Endothelial cell (in vitro differentiated cells): ENCODE results near the gene CENPX. TPM values are rescaled to one million over a fixed set of nuclear protein-coding genes. Genes with fewer than 3 reads are reported as not detected.

Experiments
- DNase-seq: peaks from one replicate; pipeline ENCODE4 v3.0.0; 2021; ENCODE audit warnings: low spot score
- H3K27ac Mint-ChIP-seq: one replicate; pipeline ENCODE4 v1.8.0; 2021; ENCODE audit warnings: mixed read lengths, inconsistent platforms; ENCODE audit not compliant: unreplicated experiment
- H3K27me3 Mint-ChIP-seq: one replicate; pipeline ENCODE4 v1.8.0; 2021; ENCODE audit warnings: mild to moderate bottlenecking, moderate library complexity, mixed read lengths, inconsistent platforms; ENCODE audit not compliant: unreplicated experiment
- H3K36me3 Mint-ChIP-seq: one replicate; pipeline ENCODE4 v1.8.0; 2021; ENCODE audit warnings: mild to moderate bottlenecking, low read depth, mixed read lengths, inconsistent platforms; ENCODE audit not compliant: unreplicated experiment
- H3K4me1 Mint-ChIP-seq: one replicate; pipeline ENCODE4 v1.8.0; 2021; ENCODE audit warnings: mild to moderate bottlenecking, mixed read lengths, inconsistent platforms; ENCODE audit not compliant: unreplicated experiment
- H3K4me3 Mint-ChIP-seq: one replicate; pipeline ENCODE4 v1.8.0; 2021; ENCODE audit warnings: mild to moderate bottlenecking, mixed read lengths, inconsistent platforms; ENCODE audit not compliant: unreplicated experiment
- H3K9me3 Mint-ChIP-seq: one replicate; pipeline ENCODE4 v1.8.0; 2021; ENCODE audit warnings: mixed read lengths, inconsistent platforms; ENCODE audit not compliant: unreplicated experiment
- total RNA-seq: library from RNA; stranded (reverse); fragmentation: NEBNext Ultra II Directional; extraction: Animal tissue kit (Norgen Biotek cat#: 25700); gene quantifications from one replicate; pipeline ENCODE4 v1.2.1, GENCODE V29; 2021; ENCODE audit not compliant: unreplicated experiment
- TF ChIP-seq, protein P1 (sequence below): fragments of 200-600 bp; sonication (generic); IDR thresholded peaks from one replicate; pipeline ENCODE4 v1.5.0; 2021; ENCODE audit warnings: antibody characterized with exemption; ENCODE audit not compliant: unreplicated experiment

Gene CENPX
- total RNA-seq, 1 donor from 2014 or later = 42.9 TPM

- H3K4me1 Mint-ChIP-seq = no peaks in the 10 kb centered on the region
- H3K36me3 Mint-ChIP-seq = no peaks in the 10 kb centered on the region
- no peak overlapping the region for H3K4me3 Mint-ChIP-seq
- TF ChIP-seq, protein P1, sequence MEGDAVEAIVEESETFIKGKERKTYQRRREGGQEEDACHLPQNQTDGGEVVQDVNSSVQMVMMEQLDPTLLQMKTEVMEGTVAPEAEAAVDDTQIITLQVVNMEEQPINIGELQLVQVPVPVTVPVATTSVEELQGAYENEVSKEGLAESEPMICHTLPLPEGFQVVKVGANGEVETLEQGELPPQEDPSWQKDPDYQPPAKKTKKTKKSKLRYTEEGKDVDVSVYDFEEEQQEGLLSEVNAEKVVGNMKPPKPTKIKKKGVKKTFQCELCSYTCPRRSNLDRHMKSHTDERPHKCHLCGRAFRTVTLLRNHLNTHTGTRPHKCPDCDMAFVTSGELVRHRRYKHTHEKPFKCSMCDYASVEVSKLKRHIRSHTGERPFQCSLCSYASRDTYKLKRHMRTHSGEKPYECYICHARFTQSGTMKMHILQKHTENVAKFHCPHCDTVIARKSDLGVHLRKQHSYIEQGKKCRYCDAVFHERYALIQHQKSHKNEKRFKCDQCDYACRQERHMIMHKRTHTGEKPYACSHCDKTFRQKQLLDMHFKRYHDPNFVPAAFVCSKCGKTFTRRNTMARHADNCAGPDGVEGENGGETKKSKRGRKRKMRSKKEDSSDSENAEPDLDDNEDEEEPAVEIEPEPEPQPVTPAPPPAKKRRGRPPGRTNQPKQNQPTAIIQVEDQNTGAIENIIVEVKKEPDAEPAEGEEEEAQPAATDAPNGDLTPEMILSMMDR = no peak
- H3K9me3 Mint-ChIP-seq = no peaks in the 10 kb centered on the region
- H3K27ac Mint-ChIP-seq = no peak overlapping the region
- DNase-seq = no peak
- peaks cover 7% of the 10 kb centered on the region for H3K27me3 Mint-ChIP-seq
These were observed 36.2 kb upstream of the CENPX start for GRCh38 chr17:82058855-82059249.

DNA sequence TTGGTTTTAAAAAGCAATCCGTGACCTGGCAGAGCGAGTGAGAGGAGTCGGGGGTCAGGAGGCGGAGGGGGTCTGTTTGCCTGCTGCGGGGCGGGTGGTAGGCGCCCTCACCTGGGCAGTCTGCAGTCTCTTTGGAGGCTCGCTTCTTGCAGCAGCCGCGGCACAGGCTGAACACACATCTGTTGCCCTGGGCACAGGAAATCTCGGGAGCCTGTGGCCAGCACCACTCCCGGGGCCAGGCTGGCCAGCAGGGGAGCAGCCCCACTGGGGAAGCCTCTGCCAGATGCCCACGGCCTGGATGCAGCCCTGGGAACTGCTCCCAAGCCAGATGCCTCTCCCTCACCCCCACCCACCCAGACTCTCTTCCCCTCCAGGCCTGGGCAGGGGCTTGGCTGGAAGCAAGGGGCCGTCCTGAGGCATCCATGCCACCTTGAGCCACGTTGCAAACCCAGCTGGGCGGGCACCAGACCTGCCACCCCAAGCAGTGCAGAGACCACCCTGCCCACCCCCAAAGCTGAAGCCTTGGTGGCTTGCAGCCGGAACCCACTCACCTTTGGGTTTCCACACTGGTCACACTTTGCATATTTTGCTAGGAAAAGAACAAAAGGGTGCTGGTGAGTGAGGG lies 35.7 kb upstream of the CENPX start:
- no peak for DNase-seq
- no peak overlapping the region for H3K4me3 Mint-ChIP-seq
- no peaks in the 10 kb centered on the region for H3K36me3 Mint-ChIP-seq
- no peaks in the 10 kb centered on the region for H3K4me1 Mint-ChIP-seq
- H3K27ac Mint-ChIP-seq = no peak overlapping the region
- no peaks in the 10 kb centered on the region for H3K9me3 Mint-ChIP-seq
- peaks cover 10% of the 10 kb centered on the region for H3K27me3 Mint-ChIP-seq
- TF ChIP-seq, protein P1 = no peak

DNA sequence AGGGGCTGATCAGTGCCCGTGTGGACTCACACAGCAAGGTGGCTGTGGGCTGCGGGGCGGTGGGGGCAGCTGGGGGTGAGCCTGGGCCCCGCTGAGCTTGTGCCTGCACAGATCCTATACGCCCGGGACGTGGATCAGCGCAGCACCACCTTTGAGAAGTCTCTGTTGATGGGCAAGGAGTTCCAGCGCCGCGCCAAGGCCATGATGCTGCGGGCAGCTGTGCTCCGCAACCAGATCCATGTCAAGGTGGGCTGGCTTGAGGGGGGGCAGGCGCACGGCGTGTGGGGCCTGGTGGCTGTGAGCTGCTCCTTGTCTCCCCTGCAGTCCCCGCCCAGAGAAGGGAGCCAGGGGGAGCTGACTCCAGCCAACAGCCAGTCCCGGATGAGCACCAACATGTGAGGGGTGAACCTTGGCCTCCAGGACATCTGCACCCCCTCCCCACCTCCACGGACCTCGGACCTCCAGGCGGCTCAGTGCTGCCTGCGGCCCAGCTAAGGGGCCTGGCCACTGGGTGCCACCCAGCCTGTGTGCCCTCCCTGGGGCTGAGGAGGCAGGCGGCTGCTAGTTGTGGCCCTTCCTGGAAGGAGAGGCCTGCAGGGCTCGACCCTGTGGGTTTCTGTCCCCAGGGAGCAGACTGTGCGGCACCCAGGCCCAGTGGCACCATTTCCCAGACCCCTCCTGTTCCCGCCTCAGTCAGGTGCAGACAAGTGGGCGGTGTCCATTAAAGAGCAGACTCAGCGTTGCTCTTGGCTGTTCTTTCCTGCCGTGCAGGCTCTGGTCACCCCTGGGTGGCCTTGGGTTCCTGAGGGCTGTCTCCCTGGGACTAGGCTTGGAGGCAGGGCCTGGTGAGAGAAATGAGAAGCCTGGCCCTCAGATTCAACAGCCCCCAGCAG lies 34.3 kb upstream of the CENPX start:
- Mint-ChIP-seq H3K4me1 (no peaks in the 10 kb centered on the region), H3K27me3 (peaks cover 11% of the 10 kb centered on the region), H3K9me3 (no peaks in the 10 kb centered on the region), H3K4me3 (no peak overlapping the region), H3K27ac (no peak overlapping the region), H3K36me3 (no peaks in the 10 kb centered on the region)
- no peak for DNase-seq
- TF ChIP-seq, protein P1 = no peak

GRCh38 chr17:82055965-82056728 lies 33.5 kb upstream of the CENPX start:
- no peaks in the 10 kb centered on the region for H3K9me3 Mint-ChIP-seq
- peaks cover 11% of the 10 kb centered on the region for H3K27me3 Mint-ChIP-seq
- TF ChIP-seq, protein P1 = no peak
- H3K27ac Mint-ChIP-seq = no peak overlapping the region
- DNase-seq = no peak
- no peaks in the 10 kb centered on the region for H3K36me3 Mint-ChIP-seq
- no peaks in the 10 kb centered on the region for H3K4me1 Mint-ChIP-seq
- H3K4me3 Mint-ChIP-seq = no peak overlapping the region
